ENCODE measurements around the gene CSNK1G3. TPM values are rescaled to one million over a fixed set of nuclear protein-coding genes. Genes with fewer than 3 reads are reported as not detected.

Gene CSNK1G3
- total RNA-seq, 1 experiment from 2014 or later, result 48.3 TPM

GRCh38 chr5:123558762-123559433 is 46.9 kb downstream of the CSNK1G3 start:
- Mint-ChIP-seq H3K9me3 (no peaks in the 10 kb centered on the region), H3K36me3 (ENCODE audit: insufficient read depth in 1 of 3, low read depth in 3 of 3) (peaks cover 0 to 12% (median 5%) of the 10 kb centered on the region in 3 experiments; a peak in 5 of 7 replicates), H3K4me3 (no peak overlapping the region; a peak in 1 of 5 replicates), H3K27ac (peak overlapping the region in 1 of 3 experiments; percentile 24; a peak in 2 of 7 replicates), H3K27me3 (ENCODE audit: low read depth) (no peaks in the 10 kb centered on the region), H3K4me1 (peaks cover 22 to 30% of the 10 kb centered on the region in 2 experiments)
- Histone ChIP-seq H3K9me3 (ENCODE audit: control insufficient read depth, low read depth, low read length) (no peaks in the 10 kb centered on the region), H4K20me1 (ENCODE audit: control insufficient read depth, insufficient read depth, insufficient read length) (no peaks in the 10 kb centered on the region), H2AK5ac (ENCODE audit: insufficient read length, low read length) (no peak overlapping the region), H3K23me2 (ENCODE audit: insufficient read length, low read depth, low read length, poor library complexity, severe bottlenecking) (no peaks in the 10 kb centered on the region), H3K79me2 (ENCODE audit: insufficient read depth, low read length) (no peaks in the 10 kb centered on the region), H3K18ac (ENCODE audit: insufficient read length, low read depth, low read length) (no peak overlapping the region), H2BK120ac (ENCODE audit: low read depth, low read length, poor library complexity, severe bottlenecking) (no peak overlapping the region), H4K91ac (ENCODE audit: insufficient read length, low read depth, low read length) (no peak overlapping the region), H2BK15ac (ENCODE audit: low read depth, low read length) (no peak overlapping the region), H3K4me1 (ENCODE audit: insufficient read depth, low read length) (no peaks in the 10 kb centered on the region), H3K9ac (ENCODE audit: extremely low read depth, insufficient read length, low read length) (no peak overlapping the region), H4K8ac (replicated peaks; ENCODE audit: insufficient read length, low read depth, low read length) (no peak overlapping the region), H2BK20ac (ENCODE audit: low read depth, low read length, poor library complexity, severe bottlenecking) (no peak overlapping the region), H3K27ac (ENCODE audit: insufficient read length, low read depth, low read length) (no peak overlapping the region), H3K56ac (ENCODE audit: insufficient read length, low read depth, low read length) (no peak overlapping the region), H2BK12ac (ENCODE audit: insufficient read length, low read depth, low read length) (no peak overlapping the region), H3K27me3 (ENCODE audit: insufficient read depth, low read length) (no peaks in the 10 kb centered on the region), H3K4ac (ENCODE audit: low read depth, low read length) (no peak overlapping the region), H3K14ac (ENCODE audit: insufficient read depth, low read length) (no peak overlapping the region), H3K4me2 (ENCODE audit: insufficient read depth, insufficient read length, low read length) (no peak overlapping the region), H3T11ph (ENCODE audit: low read length) (no peak overlapping the region), H2AFZ (ENCODE audit: low read length) (no peak overlapping the region), H2BK5ac (ENCODE audit: insufficient read length, low read length) (no peak overlapping the region), H4K5ac (ENCODE audit: insufficient read length, low read depth, low read length) (no peak overlapping the region), H3K79me1 (ENCODE audit: insufficient read depth, low read depth, low read length, poor library complexity, severe bottlenecking) (no peaks in the 10 kb centered on the region), H3K23ac (ENCODE audit: insufficient read length, low read depth, low read length) (no peak overlapping the region)
- WGBS (ENCODE audit: extremely low coverage, insufficient read length, low lambda C conversion rate), result no CpG with 5 or more reads among the region's 5 CpGs
- DNase-seq, result no peak
- TF ChIP-seq CTCF (conservative IDR thresholded peaks at IDR 0.05), result no peak

All from H9 (cell line).